Trophoblast cell (in vitro differentiated cells and primary cell): ENCODE data around the gene RPS6KL1. TPM values are rescaled to one million over a fixed set of nuclear protein-coding genes. Genes with fewer than 3 reads are reported as not detected.

Experiments
- DNase-seq, 2 donors: peaks; one replicate each; pipeline ENCODE4 v3.0.0-alpha.2; 2016
- H2AFZ ChIP-seq: 2 replicates; pipeline ENCODE4 v1.6.1; 2013; ENCODE audit warnings: low read length, moderate library complexity, mild to moderate bottlenecking; ENCODE audit not compliant: insufficient read depth, poor library complexity
- H2AK5ac ChIP-seq: 2 replicates; pipeline ENCODE4 v1.6.1; 2013; ENCODE audit warnings: mild to moderate bottlenecking, low read length
- H2BK120ac ChIP-seq: 2 replicates; pipeline ENCODE4 v1.6.1; 2013; ENCODE audit warnings: low read length, mild to moderate bottlenecking, moderate library complexity; ENCODE audit not compliant: insufficient read depth, poor library complexity
- H2BK12ac ChIP-seq: 2 replicates; pipeline ENCODE4 v1.6.1; 2013; ENCODE audit warnings: mild to moderate bottlenecking, low read length, moderate library complexity
- H2BK5ac ChIP-seq: 2 replicates; pipeline ENCODE4 v1.6.1; 2013; ENCODE audit warnings: low read length, low read depth, moderate library complexity, mild to moderate bottlenecking; ENCODE audit not compliant: poor library complexity
- H3K14ac ChIP-seq: 2 replicates; pipeline ENCODE4 v1.6.1; 2013; ENCODE audit warnings: mild to moderate bottlenecking, low read length
- H3K18ac ChIP-seq: 2 replicates; pipeline ENCODE4 v1.6.1; 2013; ENCODE audit warnings: mild to moderate bottlenecking, low read length
- H3K23ac ChIP-seq: 2 replicates; pipeline ENCODE4 v1.6.1; 2013; ENCODE audit warnings: low read length
- H3K27ac ChIP-seq: 2 replicates; pipeline ENCODE4 v1.5.1; 2013; ENCODE audit warnings: low read depth, mild to moderate bottlenecking, inconsistent platforms, low read length, moderate library complexity
- H3K27me3 ChIP-seq: 2 replicates; pipeline ENCODE4 v1.6.1; 2013; ENCODE audit warnings: inconsistent platforms, mild to moderate bottlenecking, low read length, moderate library complexity; ENCODE audit not compliant: insufficient read depth
- H3K36me3 ChIP-seq, 2 experiments: 1 replicate in 1 of 2; 2 replicates in 1 of 2; pipeline ENCODE4 v1.6.1; 2013; ENCODE audit warnings: low read length in 2 of 2, mild to moderate bottlenecking in 2 of 2, moderate library complexity in 1 of 2; ENCODE audit not compliant: insufficient read depth in 2 of 2, control insufficient read depth in 1 of 2
- H3K4ac ChIP-seq: 2 replicates; pipeline ENCODE4 v1.6.1; 2013; ENCODE audit warnings: low read depth, mild to moderate bottlenecking, low read length, moderate library complexity
- H3K4me1 ChIP-seq, 2 experiments: 1 replicate in 1 of 2; 2 replicates in 1 of 2; pipeline ENCODE4 v1.6.1; 2013; ENCODE audit warnings: low read length in 2 of 2, mild to moderate bottlenecking in 2 of 2, moderate library complexity in 1 of 2; ENCODE audit not compliant: insufficient read depth in 2 of 2, control insufficient read depth in 1 of 2
- H3K4me2 ChIP-seq: 2 replicates; pipeline ENCODE4 v1.6.1; 2013; ENCODE audit warnings: inconsistent platforms, mild to moderate bottlenecking, low read length, moderate library complexity
- H3K4me3 ChIP-seq: 2 replicates; pipeline ENCODE4 v1.5.1; 2013; ENCODE audit warnings: mild to moderate bottlenecking, low read depth, low read length, inconsistent platforms
- H3K79me1 ChIP-seq: one replicate; pipeline ENCODE4 v1.6.1; 2013; ENCODE audit warnings: low read length
- H3K79me2 ChIP-seq: 2 replicates; pipeline ENCODE4 v1.6.1; 2013; ENCODE audit warnings: low read length, mild to moderate bottlenecking; ENCODE audit not compliant: control insufficient read depth, insufficient read depth, poor library complexity
- H3K9ac ChIP-seq: 2 replicates; pipeline ENCODE4 v1.6.1; 2013; ENCODE audit warnings: mild to moderate bottlenecking, low read length
- H3K9me3 ChIP-seq: 2 replicates; pipeline ENCODE4 v1.6.1; 2013; ENCODE audit warnings: low read depth, mild to moderate bottlenecking, control low read depth, inconsistent platforms, low read length; ENCODE audit not compliant: insufficient read depth
- H4K12ac ChIP-seq: 2 replicates; pipeline ENCODE4 v1.6.1; 2013; ENCODE audit warnings: low read depth, mild to moderate bottlenecking, low read length, moderate library complexity
- H4K8ac ChIP-seq: 2 replicates; pipeline ENCODE4 v1.6.1; 2013; ENCODE audit warnings: low read depth, mild to moderate bottlenecking, low read length, moderate library complexity
- H4K91ac ChIP-seq: one replicate; pipeline ENCODE4 v1.6.1; 2013; ENCODE audit warnings: low read depth, mild to moderate bottlenecking, low read length, moderate library complexity
- WGBS: extraction: QIAGEN DNeasy Blood & Tissue Kit; methylation state at CpG from one replicate; pipeline ENCODE4 v1.1.7; 2013; ENCODE audit warnings: missing lambda C conversion rate; ENCODE audit not compliant: insufficient read length, insufficient coverage; ENCODE audit errors: extremely low coverage; 5-methylcytosine and 5-hydroxymethylcytosine counted together
- polyA plus RNA-seq: library from polyadenylated mRNA; stranded (reverse); fragments of 200-250 nt; gene quantifications from 2 replicates; pipeline ENCODE4 v1.2.3, GENCODE V29; 2013

RPS6KL1 gene, protein sequence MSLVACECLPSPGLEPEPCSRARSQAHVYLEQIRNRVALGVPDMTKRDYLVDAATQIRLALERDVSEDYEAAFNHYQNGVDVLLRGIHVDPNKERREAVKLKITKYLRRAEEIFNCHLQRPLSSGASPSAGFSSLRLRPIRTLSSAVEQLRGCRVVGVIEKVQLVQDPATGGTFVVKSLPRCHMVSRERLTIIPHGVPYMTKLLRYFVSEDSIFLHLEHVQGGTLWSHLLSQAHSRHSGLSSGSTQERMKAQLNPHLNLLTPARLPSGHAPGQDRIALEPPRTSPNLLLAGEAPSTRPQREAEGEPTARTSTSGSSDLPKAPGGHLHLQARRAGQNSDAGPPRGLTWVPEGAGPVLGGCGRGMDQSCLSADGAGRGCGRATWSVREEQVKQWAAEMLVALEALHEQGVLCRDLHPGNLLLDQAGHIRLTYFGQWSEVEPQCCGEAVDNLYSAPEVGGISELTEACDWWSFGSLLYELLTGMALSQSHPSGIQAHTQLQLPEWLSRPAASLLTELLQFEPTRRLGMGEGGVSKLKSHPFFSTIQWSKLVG
- polyA plus RNA-seq: 0.31 and 0.67 TPM in 2 replicates

DNA sequence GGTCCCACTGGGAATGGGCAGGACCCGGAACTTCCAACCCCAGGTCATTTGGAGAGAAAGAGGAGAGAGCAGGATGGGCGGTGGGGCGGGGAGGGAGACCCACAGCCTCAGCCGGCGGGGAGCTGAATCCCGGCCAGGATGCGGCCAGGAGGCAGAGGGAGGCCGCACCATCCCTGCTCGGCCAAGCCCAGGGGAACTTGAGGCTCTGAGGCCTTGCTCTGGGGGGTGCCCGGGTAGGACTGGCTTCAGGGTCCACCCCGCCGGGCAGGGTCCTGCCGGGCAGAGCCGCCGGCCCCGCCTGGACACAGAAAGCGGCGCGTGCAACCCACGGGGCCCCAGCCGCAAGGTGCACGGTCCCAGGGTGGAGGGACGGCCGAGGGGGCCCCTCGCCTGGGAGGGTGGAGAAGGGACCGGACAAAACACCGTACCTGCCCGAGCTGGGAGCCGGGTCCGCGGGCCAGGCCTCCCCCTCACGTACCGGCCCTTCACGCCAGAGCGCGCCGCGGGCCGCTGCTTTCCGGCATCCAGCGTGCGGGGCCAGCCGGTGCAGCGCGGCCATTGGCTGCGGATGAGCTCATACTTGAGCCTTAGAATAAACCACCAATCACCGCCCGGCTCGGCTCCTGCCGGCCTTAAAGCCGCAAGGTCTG is at the start of gene RPS6KL1:
RPS6KL1 (minus strand) TSS at position 509 of the 650 bp plus-strand sequence. CDS start 1,719 bp downstream, outside the sequence.
- H2BK120ac ChIP-seq: no peak within 1 kb of the TSS

DNA sequence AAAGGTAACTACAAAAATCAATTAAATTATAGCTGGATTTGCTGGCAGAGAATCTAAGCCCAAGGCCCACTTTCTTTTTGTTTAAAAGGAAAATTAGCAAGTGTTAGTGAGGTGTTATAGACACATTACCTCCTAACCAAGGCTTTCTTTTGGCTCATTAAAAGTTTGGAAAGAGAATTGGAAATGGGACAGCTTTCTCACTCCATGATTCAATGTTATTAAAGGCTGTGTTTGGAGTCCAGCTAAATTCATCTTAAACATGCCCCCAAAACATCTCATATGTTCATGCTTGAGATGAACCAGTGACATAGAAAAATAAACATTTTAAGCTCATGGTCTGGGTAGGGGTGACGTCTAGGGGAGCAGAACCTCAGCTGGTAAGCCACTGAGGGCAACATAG is 45.8 kb upstream of the RPS6KL1 start:
- Histone ChIP-seq H3K9me3 (no peaks in the 10 kb centered on the region), H2BK5ac (no peak overlapping the region), H4K91ac (no peak overlapping the region), H3K79me1 (peaks cover 6% of the 10 kb centered on the region), H3K4me2 (no peak overlapping the region), H3K23ac (no peak overlapping the region), H3K27ac (no peak overlapping the region), H3K4ac (no peak overlapping the region), H3K18ac (no peak overlapping the region), H4K12ac (no peak overlapping the region), H2BK120ac (no peak overlapping the region), H3K27me3 (no peaks in the 10 kb centered on the region), H2AFZ (no peak overlapping the region), H3K14ac (no peak overlapping the region), H4K8ac (no peak overlapping the region), H3K9ac (no peak overlapping the region), H3K79me2 (no peaks in the 10 kb centered on the region), H3K36me3 (no peaks in the 10 kb centered on the region), H3K4me1 (peaks cover 7 to 12% of the 10 kb centered on the region in 2 experiments), H2BK12ac (no peak overlapping the region), H2AK5ac (no peak overlapping the region), H3K4me3 (no peak overlapping the region)
- no peak for DNase-seq
- WGBS: no CpG with 5 or more reads among the region's 1 CpG

More for the DNA sequence above, at the start of gene RPS6KL1:
- Histone ChIP-seq H3K27ac (no peak within 1 kb of the TSS), H3K4me2 (peak within 1 kb of the TSS; percentile 93), H2AFZ (peak within 1 kb of the TSS; percentile 68), H3K18ac (no peak within 1 kb of the TSS), H4K8ac (peak within 1 kb of the TSS; percentile 51), H3K4me3 (peak within 1 kb of the TSS; percentile 77), H3K9ac (no peak within 1 kb of the TSS), H4K91ac (no peak within 1 kb of the TSS), H3K36me3 (no peaks in the 10 kb centered on the region), H2BK5ac (no peak within 1 kb of the TSS), H3K14ac (no peak within 1 kb of the TSS), H3K4ac (no peak within 1 kb of the TSS), H3K79me2 (no peaks in the 10 kb centered on the region), H3K79me1 (no peaks in the 10 kb centered on the region), H4K12ac (peak within 1 kb of the TSS; percentile 11), H2AK5ac (no peak within 1 kb of the TSS), H3K4me1 (peaks cover 4% of the 10 kb centered on the region in 2 experiments), H2BK12ac (no peak within 1 kb of the TSS), H3K27me3 (no peaks in the 10 kb centered on the region), H3K9me3 (no peaks in the 10 kb centered on the region), H3K23ac (no peak within 1 kb of the TSS)
- no CpG with 5 or more reads among the region's 51 CpGs for WGBS
- peak; percentile 66 to 85 for DNase-seq

DNA sequence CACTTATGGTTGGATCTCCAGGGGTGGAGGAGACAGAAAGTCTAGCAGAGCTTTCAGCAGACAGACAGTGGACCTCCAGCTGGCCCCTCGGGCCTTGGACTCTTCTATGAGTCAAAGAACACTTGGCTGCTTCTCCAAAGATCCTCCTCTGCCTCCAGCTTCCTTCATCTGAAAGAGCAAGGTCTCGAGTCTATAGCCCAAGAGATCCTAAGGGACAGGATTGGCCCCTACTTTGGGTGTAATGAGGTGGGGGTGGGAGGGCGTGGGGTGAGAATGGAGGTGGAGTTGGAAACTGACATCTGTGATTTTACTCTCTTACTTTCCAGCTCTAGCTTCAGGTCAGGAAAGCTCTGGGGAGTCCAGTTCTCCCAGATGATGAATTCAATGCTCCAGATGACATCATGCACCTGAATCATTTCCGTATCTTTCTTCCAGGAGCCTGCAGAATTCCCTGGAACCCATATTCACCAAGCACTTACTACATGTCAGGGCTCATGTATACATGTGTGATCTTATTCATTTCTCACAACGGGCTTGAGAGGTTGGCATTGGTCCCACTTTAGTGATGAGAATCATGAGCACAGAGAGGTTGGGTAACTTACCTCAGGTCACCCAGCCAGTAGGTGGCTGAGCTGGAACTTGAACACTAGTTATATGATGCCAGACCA is 42.6 kb upstream of the RPS6KL1 start:
- H4K91ac ChIP-seq: no peak overlapping the region
- peaks cover 2% of the 10 kb centered on the region for H3K79me1 ChIP-seq
- no peak overlapping the region for H4K12ac ChIP-seq
- no peaks in the 10 kb centered on the region for H3K79me2 ChIP-seq
- H3K4me1 ChIP-seq: peaks cover 6 to 8% of the 10 kb centered on the region in 2 experiments
- no peak overlapping the region for H3K23ac ChIP-seq
- H3K4ac ChIP-seq: no peak overlapping the region
- H3K4me3 ChIP-seq: no peak overlapping the region
- no peak overlapping the region for H2AK5ac ChIP-seq
- WGBS: no CpG with 5 or more reads among the region's 5 CpGs
- no peaks in the 10 kb centered on the region for H3K9me3 ChIP-seq
- peak in 1 of 2 donors; percentile 33 for DNase-seq
- H3K36me3 ChIP-seq: no peaks in the 10 kb centered on the region
- H3K14ac ChIP-seq: no peak overlapping the region
- no peak overlapping the region for H4K8ac ChIP-seq
- no peaks in the 10 kb centered on the region for H3K27me3 ChIP-seq
- no peak overlapping the region for H3K9ac ChIP-seq
- no peak overlapping the region for H3K18ac ChIP-seq
- H2BK120ac ChIP-seq: no peak overlapping the region
- no peak overlapping the region for H3K4me2 ChIP-seq
- no peak overlapping the region for H2BK5ac ChIP-seq
- H3K27ac ChIP-seq: no peak overlapping the region
- no peak overlapping the region for H2AFZ ChIP-seq
- no peak overlapping the region for H2BK12ac ChIP-seq

DNA sequence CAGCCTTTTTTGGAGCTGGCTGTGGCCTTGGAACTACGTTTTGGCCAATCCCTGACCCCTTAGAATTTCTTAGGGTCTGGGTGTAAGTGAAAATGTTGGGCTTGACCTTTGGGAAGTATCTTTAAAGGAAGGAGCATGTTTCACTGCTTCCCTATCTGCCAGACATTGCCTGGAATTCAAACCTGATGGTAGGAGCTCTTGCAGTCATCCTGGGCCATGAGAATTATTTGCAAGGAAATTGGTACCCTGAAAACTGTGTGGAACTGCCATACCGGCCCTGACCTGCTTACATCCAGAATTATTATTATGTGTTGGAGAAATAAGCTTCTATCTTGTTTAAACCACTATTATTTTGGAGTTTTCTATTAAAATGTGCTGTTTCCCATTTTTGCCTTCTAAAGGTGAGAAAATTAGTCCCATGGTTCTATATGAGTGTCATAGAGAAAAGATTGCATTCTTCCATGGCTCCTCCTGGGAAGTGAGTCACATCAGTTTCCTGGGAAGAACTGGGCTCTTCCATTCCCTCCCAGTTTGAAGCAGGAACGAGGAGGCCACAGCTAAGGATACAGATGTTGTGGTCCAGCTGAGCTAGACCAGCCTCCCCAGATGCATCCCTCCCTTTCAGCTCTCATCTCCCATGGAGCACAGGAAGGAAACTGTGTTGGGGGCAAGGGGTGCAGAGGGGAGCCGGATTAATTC is 41.9 kb upstream of the RPS6KL1 start:
- Histone ChIP-seq H4K12ac (no peak overlapping the region), H3K27me3 (no peaks in the 10 kb centered on the region), H4K8ac (no peak overlapping the region), H3K4me2 (no peak overlapping the region), H2BK12ac (no peak overlapping the region), H3K4ac (no peak overlapping the region), H3K14ac (no peak overlapping the region), H3K4me3 (no peak overlapping the region), H3K9ac (no peak overlapping the region), H3K23ac (no peak overlapping the region), H2AFZ (no peak overlapping the region), H2BK5ac (no peak overlapping the region), H3K36me3 (no peaks in the 10 kb centered on the region), H3K18ac (no peak overlapping the region), H3K79me1 (peaks cover 3% of the 10 kb centered on the region), H3K27ac (no peak overlapping the region), H3K4me1 (peaks cover 6 to 8% of the 10 kb centered on the region in 2 experiments), H3K79me2 (no peaks in the 10 kb centered on the region), H4K91ac (no peak overlapping the region), H3K9me3 (no peaks in the 10 kb centered on the region), H2AK5ac (no peak overlapping the region), H2BK120ac (no peak overlapping the region)
- WGBS: no CpG with 5 or more reads among the region's 4 CpGs
- peak in 1 of 2 donors; percentile 28 for DNase-seq
